HG03571 (cell line): ENCODE data around the gene ZMIZ1.

Experiments used
- ATAC-seq: cut with Tn5 transposase; IDR thresholded peaks from one replicate; pipeline ENCODE4 v1.9.1; 2021; ENCODE audit not compliant: unreplicated experiment

Gene ZMIZ1

GRCh38 chr10:79224992-79225391 lies 156.2 kb downstream of the ZMIZ1 start:
- ATAC-seq, result no peak

- no peak for ATAC-seq
These were observed 157.9 kb downstream of the ZMIZ1 start for GRCh38 chr10:79226391-79227245.

GRCh38 chr10:79229071-79229541 lies 160.3 kb downstream of the ZMIZ1 start:
- ATAC-seq, result no peak

- ATAC-seq, result no peak
These were observed 161.1 kb downstream of the ZMIZ1 start for GRCh38 chr10:79229830-79230327.

GRCh38 chr10:79230328-79230830 lies 161.6 kb downstream of the ZMIZ1 start:
- ATAC-seq, result no peak

- ATAC-seq, result no peak
These were observed 162.1 kb downstream of the ZMIZ1 start for GRCh38 chr10:79230850-79231249.

- ATAC-seq, result no peak
These were observed 163.1 kb downstream of the ZMIZ1 start for GRCh38 chr10:79231908-79232307.

- no peak for ATAC-seq
These were observed 164.1 kb downstream of the ZMIZ1 start for GRCh38 chr10:79232864-79233263.

- ATAC-seq, result no peak
These were observed 165.9 kb downstream of the ZMIZ1 start for GRCh38 chr10:79234391-79235315.

- no peak for ATAC-seq
These were observed 167.1 kb downstream of the ZMIZ1 start for GRCh38 chr10:79235765-79236432.

GRCh38 chr10:79236433-79236765 lies 167.6 kb downstream of the ZMIZ1 start:
- no peak for ATAC-seq

- ATAC-seq, result no peak
These were observed 168.8 kb downstream of the ZMIZ1 start for GRCh38 chr10:79237454-79238157.

- ATAC-seq, result no peak
These were observed 169.4 kb downstream of the ZMIZ1 start for GRCh38 chr10:79238158-79238520.

GRCh38 chr10:79238606-79239005 lies 169.8 kb downstream of the ZMIZ1 start:
- ATAC-seq, result no peak

GRCh38 chr10:79239275-79239779 lies 170.6 kb downstream of the ZMIZ1 start:
- ATAC-seq, result no peak

- ATAC-seq, result no peak
These were observed 171.3 kb downstream of the ZMIZ1 start for GRCh38 chr10:79239924-79240581.

- no peak for ATAC-seq
These were observed 172.8 kb downstream of the ZMIZ1 start for GRCh38 chr10:79241629-79241989.

- peak; percentile 26 for ATAC-seq
These were observed 173.3 kb downstream of the ZMIZ1 start for GRCh38 chr10:79241990-79242619.

- ATAC-seq, result peak; percentile 26
These were observed 173.9 kb downstream of the ZMIZ1 start for GRCh38 chr10:79242620-79243152.
